WTC11 (cell line): ENCODE results near the gene ODAD4. TPM values are rescaled to one million over a fixed set of nuclear protein-coding genes. Genes with fewer than 3 reads are reported as not detected.
A peak's percentile ranks its signal among the peaks of the same experiment; 100 is the strongest.

Experiments used
- ATAC-seq: fragments of 200-7000 bp; cut with Tn5 transposase; 2 replicates; pipeline ENCODE4 v1.10.0; 2021; ENCODE audit warnings: mild to moderate bottlenecking, moderate library complexity
- CTCF ChIA-PET: fragments of 300-600 bp; sonication (Branson Sonifier 250); formaldehyde crosslinking; loops from one replicate; lab custom pipeline; 2021; ENCODE audit warnings: antibody characterized with exemption; lab: Charles Lee
- POLR2A ChIA-PET: fragments of 350-600 bp; sonication (Branson Sonifier 250); formaldehyde crosslinking; loops from one replicate; lab custom pipeline; 2021; ENCODE audit warnings: antibody characterized with exemption; lab: Charles Lee
- DNase-seq: peaks from one replicate; pipeline ENCODE4 v3.0.0; 2021; ENCODE audit warnings: low spot score
- H3K27ac Mint-ChIP-seq: 2 replicates; pipeline ENCODE4 v1.8.0; 2021; ENCODE audit warnings: mixed read lengths
- H3K27me3 Mint-ChIP-seq: 2 replicates; pipeline ENCODE4 v1.8.0; 2021; ENCODE audit warnings: low read depth, mild to moderate bottlenecking, moderate library complexity, mixed read lengths
- H3K36me3 Mint-ChIP-seq: 2 replicates; pipeline ENCODE4 v1.8.0; 2021; ENCODE audit warnings: mixed read lengths
- H3K4me1 Mint-ChIP-seq: 2 replicates; pipeline ENCODE4 v1.8.0; 2022; ENCODE audit warnings: mixed read lengths
- H3K4me3 Mint-ChIP-seq: 2 replicates; pipeline ENCODE4 v1.8.0; 2021; ENCODE audit warnings: mild to moderate bottlenecking, moderate library complexity, mixed read lengths
- H3K9me3 Mint-ChIP-seq: 2 replicates; pipeline ENCODE4 v1.8.0; 2021; ENCODE audit warnings: mixed read lengths
- CBFB ChIP-seq: sonication (generic); formaldehyde crosslinking; IDR thresholded peaks from 2 replicates; pipeline ENCODE4 v1.8.1; 2022; ENCODE audit warnings: mild to moderate bottlenecking, low read depth, missing genetic modification reagents
- CREB1 ChIP-seq: sonication (generic); formaldehyde crosslinking; IDR thresholded peaks from 2 replicates; pipeline ENCODE4 v1.8.0; 2023; ENCODE audit warnings: mild to moderate bottlenecking, missing genetic modification reagents
- ETV6 ChIP-seq: sonication (generic); formaldehyde crosslinking; IDR thresholded peaks from 2 replicates; pipeline ENCODE4 v1.8.1; 2022; ENCODE audit warnings: mild to moderate bottlenecking, missing genetic modification reagents
- HMGA2 ChIP-seq: fragments of 250-450 bp; sonication (Bioruptor Pico); IDR thresholded peaks from 2 replicates; pipeline ENCODE4 v1.4.0; 2021; ENCODE audit warnings: mild to moderate bottlenecking, moderate library complexity
- MYBL2 ChIP-seq: sonication (generic); formaldehyde crosslinking; IDR thresholded peaks from 2 replicates; pipeline ENCODE4 v1.8.1; 2023; ENCODE audit warnings: mild to moderate bottlenecking, moderate library complexity, missing genetic modification reagents
- NFE2L1 ChIP-seq: sonication (generic); formaldehyde crosslinking; IDR thresholded peaks from 2 replicates; pipeline ENCODE4 v1.8.1; 2023; ENCODE audit warnings: missing genetic modification reagents
- SMAD3 ChIP-seq: sonication (generic); formaldehyde crosslinking; IDR thresholded peaks from 2 replicates; pipeline ENCODE4 v1.8.0; 2022; ENCODE audit warnings: missing genetic modification reagents, mild to moderate bottlenecking, borderline replicate concordance
- SOX15 ChIP-seq: fragments of 250-450 bp; sonication (Bioruptor Pico); IDR thresholded peaks from 2 replicates; pipeline ENCODE4 v1.9.0; 2021; ENCODE audit warnings: mild to moderate bottlenecking
- TP53 ChIP-seq: sonication (generic); formaldehyde crosslinking; IDR thresholded peaks from 2 replicates; pipeline ENCODE4 v1.8.1; 2023; ENCODE audit warnings: mild to moderate bottlenecking, missing genetic modification reagents
- ZBTB21 ChIP-seq: sonication (generic); formaldehyde crosslinking; IDR thresholded peaks from 2 replicates; pipeline ENCODE4 v1.8.1; 2023; ENCODE audit warnings: mild to moderate bottlenecking, missing genetic modification reagents, borderline replicate concordance
- ZNF317 ChIP-seq: sonication (generic); formaldehyde crosslinking; IDR thresholded peaks from 2 replicates; pipeline ENCODE4 v1.8.1; 2023; ENCODE audit warnings: low read depth, mild to moderate bottlenecking, moderate library complexity, missing genetic modification reagents, borderline replicate concordance
- ZNF396 ChIP-seq: fragments of 250-450 bp; sonication (Bioruptor Pico); IDR thresholded peaks from 2 replicates; pipeline ENCODE4 v1.8.0; 2021; ENCODE audit warnings: mild to moderate bottlenecking, moderate library complexity, borderline replicate concordance
- total RNA-seq: library from RNA; stranded (reverse); gene quantifications from 3 replicates; pipeline ENCODE4 v1.2.3, GENCODE V29; 2021
- TF ChIP-seq, protein P1 (sequence below): sonication (generic); formaldehyde crosslinking; IDR thresholded peaks from 2 replicates; pipeline ENCODE4 v1.8.0; 2022; ENCODE audit warnings: missing genetic modification reagents
- TF ChIP-seq, protein P2 (sequence below): fragments of 250-450 bp; sonication (Bioruptor Pico); IDR thresholded peaks from 2 replicates; pipeline ENCODE4 v1.9.0; 2021; ENCODE audit warnings: mild to moderate bottlenecking
- TF ChIP-seq, protein P3 (sequence below): sonication (generic); formaldehyde crosslinking; IDR thresholded peaks from 2 replicates; pipeline ENCODE4 v1.8.1; 2023; ENCODE audit warnings: mild to moderate bottlenecking, missing genetic modification reagents, moderate library complexity
- TF ChIP-seq, protein P4 (sequence below): fragments of 250-450 bp; sonication (Bioruptor Pico); conservative IDR thresholded peaks from 2 replicates; pipeline ENCODE4 v1.9.0; 2021; ENCODE audit warnings: mild to moderate bottlenecking
- TF ChIP-seq, protein P5 (sequence below): sonication (generic); formaldehyde crosslinking; IDR thresholded peaks from 2 replicates; pipeline ENCODE4 v1.8.1; 2023; ENCODE audit warnings: mild to moderate bottlenecking, missing genetic modification reagents

Gene ODAD4
- total RNA-seq, 1 experiment from 2014 or later: 1.9 TPM

DNA sequence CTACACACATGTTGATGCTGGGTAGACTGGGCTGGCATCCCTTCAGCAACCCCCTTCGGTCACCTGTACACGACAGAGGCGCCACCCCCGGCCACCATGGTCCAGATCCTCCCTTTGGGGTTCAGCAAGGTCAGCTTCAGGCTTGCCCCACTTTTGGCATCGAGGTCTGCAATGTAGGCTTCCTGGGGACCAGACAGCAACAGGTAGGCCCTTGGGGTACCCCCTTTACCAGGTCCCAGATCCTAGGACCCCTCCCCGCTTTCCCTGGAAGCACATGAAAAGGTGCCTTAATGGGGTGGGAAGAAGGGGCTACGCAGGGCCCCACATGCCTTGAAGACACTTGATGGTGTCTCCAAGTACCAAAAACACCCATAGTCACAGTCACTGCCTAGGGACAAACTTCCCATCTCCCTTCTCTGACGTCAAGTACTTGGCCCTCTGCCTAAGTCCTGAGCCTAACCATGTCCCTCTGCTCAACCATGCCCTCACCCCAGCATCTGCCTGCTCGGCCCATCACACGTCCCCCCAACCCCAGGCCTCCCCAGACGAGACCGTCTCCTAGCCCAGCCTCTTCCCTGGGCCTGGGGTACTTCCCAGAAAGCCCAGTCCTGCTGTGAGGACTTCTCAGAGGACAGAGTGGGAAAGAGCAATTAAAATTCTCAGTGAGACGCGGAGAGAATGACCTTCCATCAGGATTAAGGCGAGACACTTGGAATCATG, 23.8 kb upstream of the ODAD4 start (continued):
- TF ChIP-seq CBFB (CRISPR knock-in tag) (no peak), HMGA2 (CRISPR knock-in tag) (no peak), TP53 (CRISPR knock-in tag) (no peak)
- TF ChIP-seq, protein P1, sequence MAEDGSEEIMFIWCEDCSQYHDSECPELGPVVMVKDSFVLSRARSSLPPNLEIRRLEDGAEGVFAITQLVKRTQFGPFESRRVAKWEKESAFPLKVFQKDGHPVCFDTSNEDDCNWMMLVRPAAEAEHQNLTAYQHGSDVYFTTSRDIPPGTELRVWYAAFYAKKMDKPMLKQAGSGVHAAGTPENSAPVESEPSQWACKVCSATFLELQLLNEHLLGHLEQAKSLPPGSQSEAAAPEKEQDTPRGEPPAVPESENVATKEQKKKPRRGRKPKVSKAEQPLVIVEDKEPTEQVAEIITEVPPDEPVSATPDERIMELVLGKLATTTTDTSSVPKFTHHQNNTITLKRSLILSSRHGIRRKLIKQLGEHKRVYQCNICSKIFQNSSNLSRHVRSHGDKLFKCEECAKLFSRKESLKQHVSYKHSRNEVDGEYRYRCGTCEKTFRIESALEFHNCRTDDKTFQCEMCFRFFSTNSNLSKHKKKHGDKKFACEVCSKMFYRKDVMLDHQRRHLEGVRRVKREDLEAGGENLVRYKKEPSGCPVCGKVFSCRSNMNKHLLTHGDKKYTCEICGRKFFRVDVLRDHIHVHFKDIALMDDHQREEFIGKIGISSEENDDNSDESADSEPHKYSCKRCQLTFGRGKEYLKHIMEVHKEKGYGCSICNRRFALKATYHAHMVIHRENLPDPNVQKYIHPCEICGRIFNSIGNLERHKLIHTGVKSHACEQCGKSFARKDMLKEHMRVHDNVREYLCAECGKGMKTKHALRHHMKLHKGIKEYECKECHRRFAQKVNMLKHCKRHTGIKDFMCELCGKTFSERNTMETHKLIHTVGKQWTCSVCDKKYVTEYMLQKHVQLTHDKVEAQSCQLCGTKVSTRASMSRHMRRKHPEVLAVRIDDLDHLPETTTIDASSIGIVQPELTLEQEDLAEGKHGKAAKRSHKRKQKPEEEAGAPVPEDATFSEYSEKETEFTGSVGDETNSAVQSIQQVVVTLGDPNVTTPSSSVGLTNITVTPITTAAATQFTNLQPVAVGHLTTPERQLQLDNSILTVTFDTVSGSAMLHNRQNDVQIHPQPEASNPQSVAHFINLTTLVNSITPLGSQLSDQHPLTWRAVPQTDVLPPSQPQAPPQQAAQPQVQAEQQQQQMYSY (CRISPR knock-in tag): no peak
- TF ChIP-seq, protein P2, sequence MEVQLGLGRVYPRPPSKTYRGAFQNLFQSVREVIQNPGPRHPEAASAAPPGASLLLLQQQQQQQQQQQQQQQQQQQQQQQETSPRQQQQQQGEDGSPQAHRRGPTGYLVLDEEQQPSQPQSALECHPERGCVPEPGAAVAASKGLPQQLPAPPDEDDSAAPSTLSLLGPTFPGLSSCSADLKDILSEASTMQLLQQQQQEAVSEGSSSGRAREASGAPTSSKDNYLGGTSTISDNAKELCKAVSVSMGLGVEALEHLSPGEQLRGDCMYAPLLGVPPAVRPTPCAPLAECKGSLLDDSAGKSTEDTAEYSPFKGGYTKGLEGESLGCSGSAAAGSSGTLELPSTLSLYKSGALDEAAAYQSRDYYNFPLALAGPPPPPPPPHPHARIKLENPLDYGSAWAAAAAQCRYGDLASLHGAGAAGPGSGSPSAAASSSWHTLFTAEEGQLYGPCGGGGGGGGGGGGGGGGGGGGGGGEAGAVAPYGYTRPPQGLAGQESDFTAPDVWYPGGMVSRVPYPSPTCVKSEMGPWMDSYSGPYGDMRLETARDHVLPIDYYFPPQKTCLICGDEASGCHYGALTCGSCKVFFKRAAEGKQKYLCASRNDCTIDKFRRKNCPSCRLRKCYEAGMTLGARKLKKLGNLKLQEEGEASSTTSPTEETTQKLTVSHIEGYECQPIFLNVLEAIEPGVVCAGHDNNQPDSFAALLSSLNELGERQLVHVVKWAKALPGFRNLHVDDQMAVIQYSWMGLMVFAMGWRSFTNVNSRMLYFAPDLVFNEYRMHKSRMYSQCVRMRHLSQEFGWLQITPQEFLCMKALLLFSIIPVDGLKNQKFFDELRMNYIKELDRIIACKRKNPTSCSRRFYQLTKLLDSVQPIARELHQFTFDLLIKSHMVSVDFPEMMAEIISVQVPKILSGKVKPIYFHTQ (CRISPR knock-in tag): no peak
- TF ChIP-seq, protein P3, sequence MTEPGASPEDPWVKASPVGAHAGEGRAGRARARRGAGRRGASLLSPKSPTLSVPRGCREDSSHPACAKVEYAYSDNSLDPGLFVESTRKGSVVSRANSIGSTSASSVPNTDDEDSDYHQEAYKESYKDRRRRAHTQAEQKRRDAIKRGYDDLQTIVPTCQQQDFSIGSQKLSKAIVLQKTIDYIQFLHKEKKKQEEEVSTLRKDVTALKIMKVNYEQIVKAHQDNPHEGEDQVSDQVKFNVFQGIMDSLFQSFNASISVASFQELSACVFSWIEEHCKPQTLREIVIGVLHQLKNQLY (CRISPR knock-in tag): no peak

DNA sequence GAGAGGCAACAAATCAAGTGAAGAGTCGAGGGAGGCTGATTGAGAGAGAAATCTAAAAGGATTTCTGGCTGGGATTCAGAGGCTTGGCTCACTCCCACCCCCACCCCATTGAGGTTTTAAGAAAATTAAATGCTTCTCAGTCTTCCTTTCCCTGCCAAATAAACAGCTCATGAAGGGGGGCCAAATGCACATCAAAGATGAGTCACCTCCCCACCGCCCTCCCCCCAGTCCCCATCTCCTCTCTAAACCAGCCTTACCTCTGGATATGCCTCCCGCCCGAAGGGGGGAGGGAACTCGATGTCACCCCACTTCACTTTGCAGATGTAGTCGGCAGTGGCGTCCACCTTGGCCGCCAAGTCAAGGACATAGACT, 23.2 kb upstream of the ODAD4 start:
- CTCF ChIA-PET: interaction anchor here (0.7 kb wide), 1 partner anchor 47 kb away, joined by 6 read pairs; no protein-coding TSS in a partner anchor
- no peak for ATAC-seq
- Mint-ChIP-seq H3K4me1 (no peaks in the 10 kb centered on the region), H3K9me3 (no peaks in the 10 kb centered on the region), H3K4me3 (no peak overlapping the region), H3K27me3 (no peaks in the 10 kb centered on the region), H3K27ac (peak overlapping the region; percentile 74), H3K36me3 (peaks cover 85% of the 10 kb centered on the region)
- TF ChIP-seq SOX15 (no peak), MYBL2 (CRISPR knock-in tag) (no peak), ETV6 (CRISPR knock-in tag) (no peak), NFE2L1 (CRISPR knock-in tag) (no peak), ZNF317 (CRISPR knock-in tag) (no peak), SMAD3 (no peak), ZNF396 (CRISPR knock-in tag) (no peak), ZBTB21 (CRISPR knock-in tag) (no peak), CREB1 (CRISPR knock-in tag) (no peak)
- TF ChIP-seq, protein P4, sequence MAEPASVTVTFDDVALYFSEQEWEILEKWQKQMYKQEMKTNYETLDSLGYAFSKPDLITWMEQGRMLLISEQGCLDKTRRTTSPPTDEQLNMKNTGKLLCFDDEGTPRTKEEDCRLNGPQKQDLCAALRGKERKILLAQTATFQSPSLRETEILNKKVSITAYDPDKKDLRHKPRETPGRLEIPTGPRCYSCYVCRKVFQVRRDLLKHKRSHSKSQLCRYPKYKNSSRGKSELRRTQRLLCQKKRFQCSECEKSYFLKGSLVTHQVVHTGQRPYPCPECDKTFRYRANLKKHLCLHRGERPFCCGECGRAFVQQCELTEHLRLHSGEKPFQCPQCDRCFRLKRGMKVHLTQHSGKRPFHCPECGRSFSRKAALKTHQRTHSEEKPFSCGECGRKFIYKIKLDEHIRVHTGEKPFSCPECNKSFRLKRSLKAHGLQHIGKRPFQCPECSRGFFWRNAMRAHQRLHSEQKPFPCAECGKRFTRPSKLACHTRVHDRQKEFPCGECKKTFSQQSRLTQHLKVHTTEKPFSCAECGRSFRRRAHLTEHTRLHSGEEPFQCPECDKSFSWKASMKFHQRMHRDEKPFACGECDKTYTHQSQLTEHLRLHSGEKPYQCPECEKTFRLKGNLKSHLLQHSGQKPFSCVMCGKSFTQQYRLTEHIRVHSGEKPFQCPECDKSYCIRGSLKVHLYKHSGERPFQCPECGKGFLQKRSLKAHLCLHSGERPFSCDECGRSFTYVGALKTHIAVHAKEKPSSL (CRISPR knock-in tag): no peak
- TF ChIP-seq, protein P5, sequence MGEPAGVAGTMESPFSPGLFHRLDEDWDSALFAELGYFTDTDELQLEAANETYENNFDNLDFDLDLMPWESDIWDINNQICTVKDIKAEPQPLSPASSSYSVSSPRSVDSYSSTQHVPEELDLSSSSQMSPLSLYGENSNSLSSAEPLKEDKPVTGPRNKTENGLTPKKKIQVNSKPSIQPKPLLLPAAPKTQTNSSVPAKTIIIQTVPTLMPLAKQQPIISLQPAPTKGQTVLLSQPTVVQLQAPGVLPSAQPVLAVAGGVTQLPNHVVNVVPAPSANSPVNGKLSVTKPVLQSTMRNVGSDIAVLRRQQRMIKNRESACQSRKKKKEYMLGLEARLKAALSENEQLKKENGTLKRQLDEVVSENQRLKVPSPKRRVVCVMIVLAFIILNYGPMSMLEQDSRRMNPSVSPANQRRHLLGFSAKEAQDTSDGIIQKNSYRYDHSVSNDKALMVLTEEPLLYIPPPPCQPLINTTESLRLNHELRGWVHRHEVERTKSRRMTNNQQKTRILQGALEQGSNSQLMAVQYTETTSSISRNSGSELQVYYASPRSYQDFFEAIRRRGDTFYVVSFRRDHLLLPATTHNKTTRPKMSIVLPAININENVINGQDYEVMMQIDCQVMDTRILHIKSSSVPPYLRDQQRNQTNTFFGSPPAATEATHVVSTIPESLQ (CRISPR knock-in tag): no peak
- TF ChIP-seq, protein P2 (CRISPR knock-in tag): no peak
- no peak for DNase-seq
- POLR2A ChIA-PET: no interaction called here
